ENCODE results near the gene DOC2A. TPM values are rescaled to one million over a fixed set of nuclear protein-coding genes. Genes with fewer than 3 reads are reported as not detected.

The DOC2A gene
- total and polyA plus RNA-seq, 7 experiments from 2014 or later, result 0.18 to 0.54 (median 0.46) TPM; not detected in 4

GRCh38 chr16:29978564-29979270 is 32.1 kb downstream of the DOC2A start:
- Histone ChIP-seq H3K27me3 (ENCODE audit: control insufficient read depth in 2 of 2, insufficient read depth in 2 of 2, low read length in 2 of 2) (no peaks in the 10 kb centered on the region), H3K4me1 (ENCODE audit: control insufficient read depth in 2 of 2, insufficient read depth in 2 of 2, low read length in 2 of 2) (peaks cover 20 to 23% of the 10 kb centered on the region in 2 donors), H3K4me3 (ENCODE audit: low read length) (no peak overlapping the region), H3K36me3 (ENCODE audit: control insufficient read depth in 2 of 3, insufficient read depth in 3 of 3, low read length in 3 of 3) (peaks cover 12 to 64% (median 14%) of the 10 kb centered on the region in 3 experiments), H3K9me3 (ENCODE audit: control insufficient read depth in 2 of 3, low read length in 3 of 3) (no peaks in the 10 kb centered on the region), H3K27ac (ENCODE audit: low read depth, low read length) (no peak overlapping the region)
- Mint-ChIP-seq H3K27ac (peak overlapping the region in 1 of 9 donors; percentile 7), H3K4me1 (peaks cover 17 to 31% (median 27%) of the 10 kb centered on the region in 7 donors), H3K36me3 (peaks cover 5 to 34% (median 13%) of the 10 kb centered on the region in 5 donors), H3K9me3 (no peaks in the 10 kb centered on the region), H3K27me3 (no peaks in the 10 kb centered on the region), H3K4me3 (no peak overlapping the region)
- POLR2A ChIA-PET, result interaction anchor here (0.6 to 1.2 kb wide), 2 partner anchors 17 to 698 kb away, joined by 4 read pairs; no protein-coding TSS in a partner anchor
- DNase-seq (no peak), ATAC-seq (no peak)
- intact Hi-C loops (cut with micrococcal nuclease), result loop anchor here in 1 of 2 donors (10.0 kb wide), 1 partner anchor 426 kb away; the partner anchor contains the start of gene ZNF771
- CTCF ChIA-PET, result no interaction called here

GRCh38 chr16:29978081-29978480 is 32.7 kb downstream of the DOC2A start:
- Histone ChIP-seq H3K36me3 (ENCODE audit: control insufficient read depth in 2 of 3, insufficient read depth in 3 of 3, low read length in 3 of 3) (peaks cover 12 to 60% (median 14%) of the 10 kb centered on the region in 3 experiments), H3K27ac (ENCODE audit: low read depth, low read length) (no peak overlapping the region), H3K27me3 (ENCODE audit: control insufficient read depth in 2 of 2, insufficient read depth in 2 of 2, low read length in 2 of 2) (no peaks in the 10 kb centered on the region), H3K4me3 (ENCODE audit: low read length) (no peak overlapping the region), H3K4me1 (ENCODE audit: control insufficient read depth in 2 of 2, insufficient read depth in 2 of 2, low read length in 2 of 2) (peaks cover 20 to 23% of the 10 kb centered on the region in 2 donors), H3K9me3 (ENCODE audit: control insufficient read depth in 2 of 3, low read length in 3 of 3) (no peaks in the 10 kb centered on the region)
- ChIA-PET CTCF (no interaction called here), POLR2A (interaction anchor here (0.5 to 1.2 kb wide), 2 partner anchors 17 to 24 kb away, joined by 4 to 5 read pairs; no protein-coding TSS in a partner anchor)
- Mint-ChIP-seq H3K4me1 (peaks cover 21 to 34% (median 33%) of the 10 kb centered on the region in 7 donors), H3K4me3 (no peak overlapping the region), H3K27me3 (no peaks in the 10 kb centered on the region), H3K27ac (peak overlapping the region in 2 of 9 donors; percentile 8 to 49), H3K36me3 (peaks cover 0 to 30% (median 10%) of the 10 kb centered on the region in 5 donors), H3K9me3 (peaks cover 0 to 2% (median 0%) of the 10 kb centered on the region in 11 donors)
- no peak for DNase-seq
- no peak for ATAC-seq
- intact Hi-C loops (cut with micrococcal nuclease), result loop anchor here in 1 of 2 donors (10.0 kb wide), 1 partner anchor 427 kb away; the partner anchor contains the start of gene ZNF771

GRCh38 chr16:29977063-29977825 is 33.6 kb downstream of the DOC2A start:
- no peak for DNase-seq
- POLR2A ChIA-PET, result interaction anchor here (6.4 kb wide), 1 partner anchor 15 kb away, joined by 79 read pairs; the partner anchor contains the start of gene TMEM219
- H3K36me3 ChIP-seq (ENCODE audit: control insufficient read depth in 2 of 3, insufficient read depth in 3 of 3, low read length in 3 of 3), result peaks cover 12 to 51% (median 14%) of the 10 kb centered on the region in 3 experiments
- Mint-ChIP-seq H3K27me3 (no peaks in the 10 kb centered on the region), H3K9me3 (peaks cover 0 to 2% (median 0%) of the 10 kb centered on the region in 11 donors), H3K27ac (peak overlapping the region in 6 of 9 donors; percentile 52 to 86 (median 68)), H3K4me1 (peaks cover 23 to 39% (median 37%) of the 10 kb centered on the region in 7 donors), H3K4me3 (no peak overlapping the region), H3K36me3 (peaks cover 0 to 28% (median 10%) of the 10 kb centered on the region in 5 donors)
- peaks cover 20 to 23% of the 10 kb centered on the region in 2 donors for H3K4me1 ChIP-seq (ENCODE audit: control insufficient read depth in 2 of 2, insufficient read depth in 2 of 2, low read length in 2 of 2)
- CTCF ChIA-PET, result no interaction called here
- no peak overlapping the region for H3K4me3 ChIP-seq (ENCODE audit: low read length)
- ATAC-seq, result no peak
- intact Hi-C loops (cut with micrococcal nuclease), result loop anchor here in 1 of 2 donors (10.0 kb wide), 1 partner anchor 428 kb away; the partner anchor contains the start of gene ZNF771
- H3K27me3 ChIP-seq (ENCODE audit: control insufficient read depth in 2 of 2, insufficient read depth in 2 of 2, low read length in 2 of 2), result no peaks in the 10 kb centered on the region
- no peaks in the 10 kb centered on the region for H3K9me3 ChIP-seq (ENCODE audit: control insufficient read depth in 2 of 3, low read length in 3 of 3)
- H3K27ac ChIP-seq (ENCODE audit: low read depth, low read length), result no peak overlapping the region

GRCh38 chr16:29975811-29976511 is 34.9 kb downstream of the DOC2A start:
- CTCF ChIA-PET, result interaction anchor here (0.9 to 1.0 kb wide), 2 partner anchors 169 to 276 kb away, joined by 3 read pairs; no protein-coding TSS in a partner anchor
- Histone ChIP-seq H3K27me3 (ENCODE audit: control insufficient read depth in 2 of 2, insufficient read depth in 2 of 2, low read length in 2 of 2) (no peaks in the 10 kb centered on the region), H3K4me3 (ENCODE audit: low read length) (no peak overlapping the region), H3K9me3 (ENCODE audit: control insufficient read depth in 2 of 3, low read length in 3 of 3) (no peaks in the 10 kb centered on the region), H3K27ac (ENCODE audit: low read depth, low read length) (peak overlapping the region; percentile 78), H3K36me3 (ENCODE audit: control insufficient read depth in 2 of 3, insufficient read depth in 3 of 3, low read length in 3 of 3) (peaks cover 8 to 38% (median 12%) of the 10 kb centered on the region in 3 experiments), H3K4me1 (ENCODE audit: control insufficient read depth in 2 of 2, insufficient read depth in 2 of 2, low read length in 2 of 2) (peaks cover 20 to 23% of the 10 kb centered on the region in 2 donors)
- peaks cover 0 to 2% (median 0%) of the 10 kb centered on the region in 11 donors for H3K9me3 Mint-ChIP-seq
- H3K27me3 Mint-ChIP-seq, result no peaks in the 10 kb centered on the region
- peak overlapping the region; percentile 80 to 97 (median 94) for H3K4me3 Mint-ChIP-seq
- DNase-seq (no peak), ATAC-seq (no peak)
- POLR2A ChIA-PET, result interaction anchor here (0.6 to 6.4 kb wide), 7 partner anchors 14 to 171 kb away, joined by 3 to 79 read pairs (median 3); partner anchors contain the start of genes HIRIP3, INO80E, SEZ6L2 and TMEM219
- intact Hi-C loops (cut with micrococcal nuclease), result loop anchor here in 1 of 2 donors (10.0 kb wide), 1 partner anchor 429 kb away; the partner anchor contains the start of gene ZNF771
- peaks cover 23 to 39% (median 37%) of the 10 kb centered on the region in 7 donors for H3K4me1 Mint-ChIP-seq
- H3K27ac Mint-ChIP-seq, result peak overlapping the region; percentile 62 to 91 (median 82)
- peaks cover 0 to 27% (median 10%) of the 10 kb centered on the region in 5 donors for H3K36me3 Mint-ChIP-seq

- DNase-seq (no peak), ATAC-seq (no peak)
- Histone ChIP-seq H3K4me1 (ENCODE audit: control insufficient read depth in 2 of 2, insufficient read depth in 2 of 2, low read length in 2 of 2) (peaks cover 20 to 23% of the 10 kb centered on the region in 2 donors), H3K36me3 (ENCODE audit: control insufficient read depth in 2 of 3, insufficient read depth in 3 of 3, low read length in 3 of 3) (peaks cover 1 to 33% (median 8%) of the 10 kb centered on the region in 3 experiments), H3K27ac (ENCODE audit: low read depth, low read length) (peak overlapping the region; percentile 78), H3K9me3 (ENCODE audit: control insufficient read depth in 2 of 3, low read length in 3 of 3) (no peaks in the 10 kb centered on the region), H3K27me3 (ENCODE audit: control insufficient read depth in 2 of 2, insufficient read depth in 2 of 2, low read length in 2 of 2) (no peaks in the 10 kb centered on the region), H3K4me3 (ENCODE audit: low read length) (peak overlapping the region; percentile 98)
- H3K9me3 Mint-ChIP-seq, result peaks cover 0 to 2% (median 0%) of the 10 kb centered on the region in 11 donors
- H3K36me3 Mint-ChIP-seq, result peaks cover 0 to 22% (median 10%) of the 10 kb centered on the region in 5 donors
- POLR2A ChIA-PET, result interaction anchor here (0.6 to 6.4 kb wide), 6 partner anchors 13 to 167 kb away, joined by 3 to 79 read pairs (median 6); partner anchors contain the start of genes HIRIP3, INO80E, SEZ6L2 and TMEM219
- CTCF ChIA-PET, result interaction anchor here (0.9 kb wide), 1 partner anchor 275 kb away, joined by 3 read pairs; no protein-coding TSS in a partner anchor
- peak overlapping the region; percentile 76 to 91 (median 83) for H3K27ac Mint-ChIP-seq
- H3K4me1 Mint-ChIP-seq, result peaks cover 20 to 39% (median 37%) of the 10 kb centered on the region in 7 donors
- intact Hi-C loops (cut with micrococcal nuclease), result loop anchor here in 1 of 2 donors (10.0 kb wide), 1 partner anchor 430 kb away; the partner anchor contains the start of gene ZNF771
- H3K4me3 Mint-ChIP-seq, result peak overlapping the region; percentile 80 to 97 (median 94)
- H3K27me3 Mint-ChIP-seq, result no peaks in the 10 kb centered on the region
Measured at GRCh38 chr16:29975134-29975538, 35.7 kb downstream of the DOC2A start.

Measured in naive thymus-derived CD4-positive, alpha-beta T cell (primary cell).